SK-N-SH (cell line): ENCODE results near the gene STX16. TPM values are rescaled to one million over a fixed set of nuclear protein-coding genes. Genes with fewer than 3 reads are reported as not detected.

ENCODE experiments used
- CTCF ChIA-PET: fragments of 300-600, 350-600 bp; formaldehyde crosslinking; extraction: SDS; loops from one replicate; lab custom pipeline; 2021; lab: Yijun Ruan, JAX
- POLR2A ChIA-PET: fragments of 350-600 bp; sonication (Branson Sonifier 250); formaldehyde crosslinking; extraction: SDS; loops from one replicate; lab custom pipeline; 2020; ENCODE audit warnings: antibody characterized with exemption, inconsistent platforms; lab: Yijun Ruan, JAX
- DNase-seq: peaks from one replicate; pipeline ENCODE4 v3.0.0; 2012
- H2AFZ ChIP-seq: fragments of 200-600 bp; sonication (generic); 2 replicates; pipeline ENCODE4 v1.8.1; 2016; ENCODE audit warnings: antibody characterized with exemption, mild to moderate bottlenecking, low read depth
- H3F3A ChIP-seq: fragments of 200-600 bp; sonication (generic); replicated peaks from 2 replicates; pipeline ENCODE3; 2016; ENCODE audit warnings: antibody characterized with exemption, mild to moderate bottlenecking; ENCODE audit not compliant: insufficient read depth
- H3K27ac ChIP-seq, 2 experiments: fragments of 200-500 bp in 1 of 2; fragments of 200-600 bp in 1 of 2; sonication (Bioruptor generic) in 1 of 2; sonication (generic), shearing (Covaris generic) in 1 of 2; 2 replicates each; pipeline versions ENCODE4 v1.5.1 to v1.6.1; 2014 to 2016; ENCODE audit warnings: low read depth in 2 of 2, inconsistent platforms in 1 of 2, low read length in 1 of 2, mild to moderate bottlenecking in 1 of 2, mixed read lengths in 1 of 2
- H3K27me3 ChIP-seq: fragments of 200-600 bp; sonication (generic), shearing (Covaris generic); 2 replicates; pipeline ENCODE4 v1.6.1; 2016; ENCODE audit warnings: mixed run types; ENCODE audit not compliant: insufficient read depth
- H3K36me3 ChIP-seq, 2 experiments: fragments of 200-500 bp in 1 of 2; fragments of 200-600 bp in 1 of 2; sonication (Bioruptor generic) in 1 of 2; sonication (generic) in 1 of 2; replicated peaks in 1 of 2; 2 replicates each; pipeline versions ENCODE3 to v1.5.1; 2014 to 2016; ENCODE audit warnings: low read length in 1 of 2, mild to moderate bottlenecking in 1 of 2; ENCODE audit not compliant: insufficient read depth in 2 of 2, control insufficient read depth in 1 of 2
- H3K4me1 ChIP-seq, 2 experiments: fragments of 200-500 bp in 1 of 2; fragments of 200-600 bp in 1 of 2; sonication (Bioruptor generic) in 1 of 2; sonication (generic), shearing (Covaris generic) in 1 of 2; 2 replicates each; pipeline versions ENCODE4 v1.5.1 to v1.6.1; 2014 to 2016; ENCODE audit warnings: low read depth in 1 of 2, low read length in 1 of 2, mixed run types in 1 of 2; ENCODE audit not compliant: insufficient read depth in 2 of 2, control insufficient read depth in 1 of 2
- H3K4me2 ChIP-seq: fragments of 200-600 bp; sonication (generic), shearing (Covaris generic); 2 replicates; pipeline ENCODE4 v1.6.1; 2017; ENCODE audit warnings: mixed run types
- H3K4me3 ChIP-seq, 2 experiments: fragments of 200-500 bp in 1 of 2; fragments of 200-600 bp in 1 of 2; sonication (Bioruptor generic) in 1 of 2; sonication (generic), shearing (Covaris generic) in 1 of 2; 2 replicates each; pipeline versions ENCODE4 v1.5.1 to v1.8.1; 2014 to 2016; ENCODE audit warnings: low read depth in 2 of 2, inconsistent platforms in 1 of 2, low read length in 1 of 2, mild to moderate bottlenecking in 1 of 2, mixed read lengths in 1 of 2, moderate library complexity in 1 of 2
- H3K79me2 ChIP-seq: fragments of 200-600 bp; sonication (generic); 2 replicates; pipeline ENCODE4 v1.8.1; 2017; ENCODE audit warnings: mild to moderate bottlenecking; ENCODE audit not compliant: insufficient read depth
- H3K9ac ChIP-seq: fragments of 200-600 bp; sonication (generic); 2 replicates; pipeline ENCODE4 v1.6.1; 2017; ENCODE audit warnings: mixed run types
- H3K9me2 ChIP-seq: fragments of 200-600 bp; sonication (generic); 2 replicates; pipeline ENCODE4 v1.6.1; 2017; ENCODE audit warnings: mixed run types
- H3K9me3 ChIP-seq: fragments of 200-600 bp; sonication (generic); 2 replicates; pipeline ENCODE4 v1.6.1; 2017; ENCODE audit warnings: mixed run types, mild to moderate bottlenecking, moderate library complexity
- H4K20me1 ChIP-seq: fragments of 200-600 bp; sonication (generic); 2 replicates; pipeline ENCODE4 v1.6.1; 2017; ENCODE audit warnings: mild to moderate bottlenecking, mixed run types; ENCODE audit not compliant: insufficient read depth
- ELF1 ChIP-seq: IDR thresholded peaks from 2 replicates; pipeline ENCODE4 v1.4.0; 2012
- EP300 ChIP-seq, 2 experiments: IDR thresholded peaks; 2 replicates each; pipeline versions ENCODE4 v1.4.0 to v1.6.1; 2012; ENCODE audit warnings: borderline replicate concordance in 1 of 2, low read depth in 1 of 2, low read length in 1 of 2
- EZH2phosphoT487 ChIP-seq: fragments of 200-600 bp; sonication (generic); IDR thresholded peaks from 2 replicates; pipeline ENCODE4 v1.6.1; 2017; ENCODE audit warnings: low read depth, mixed run types, mild to moderate bottlenecking, antibody characterized with exemption, moderate library complexity, borderline replicate concordance
- FOSL2 ChIP-seq: IDR thresholded peaks from 2 replicates; pipeline ENCODE4 v1.4.0; 2012; ENCODE audit warnings: low read depth, mild to moderate bottlenecking, moderate library complexity, borderline replicate concordance
- GABPA ChIP-seq: IDR thresholded peaks from 2 replicates; pipeline ENCODE4 v1.4.0; 2012; ENCODE audit warnings: low read depth, mild to moderate bottlenecking
- GATA2 ChIP-seq: sonication (generic); formaldehyde crosslinking; IDR thresholded peaks from 2 replicates; pipeline ENCODE4 v1.5.0; 2020; ENCODE audit warnings: mild to moderate bottlenecking, missing genetic modification reagents
- MEF2A ChIP-seq: IDR thresholded peaks from 2 replicates; pipeline ENCODE4 v1.4.0; 2012; ENCODE audit warnings: low read depth, borderline replicate concordance
- MXI1 ChIP-seq: IDR thresholded peaks from 2 replicates; pipeline ENCODE4 v1.6.1; 2012; ENCODE audit warnings: mild to moderate bottlenecking, low read depth, low read length, improper control_type of control experiment
- NRF1 ChIP-seq: IDR thresholded peaks from 2 replicates; pipeline ENCODE4 v1.6.1; 2012; ENCODE audit warnings: low read depth, mild to moderate bottlenecking, low read length
- POLR2AphosphoS5 ChIP-seq: IDR thresholded peaks from 2 replicates; pipeline ENCODE4 v1.6.1; 2012; ENCODE audit warnings: low read depth, low read length
- RAD21 ChIP-seq: IDR thresholded peaks from 2 replicates; pipeline ENCODE4 v1.6.1; 2012; ENCODE audit warnings: mild to moderate bottlenecking, low read length
- RXRA ChIP-seq: IDR thresholded peaks from 2 replicates; pipeline ENCODE4 v1.4.0; 2012; ENCODE audit warnings: low read depth, mild to moderate bottlenecking, borderline replicate concordance
- TAF1 ChIP-seq: IDR thresholded peaks from 2 replicates; pipeline ENCODE4 v1.6.1; 2012; ENCODE audit warnings: low read depth, mild to moderate bottlenecking, low read length, moderate library complexity, borderline replicate concordance
- TCF12 ChIP-seq: IDR thresholded peaks from 2 replicates; pipeline ENCODE4 v1.4.0; 2012
- TEAD4 ChIP-seq: IDR thresholded peaks from 2 replicates; pipeline ENCODE4 v1.4.0; 2012; ENCODE audit warnings: mild to moderate bottlenecking, borderline replicate concordance; ENCODE audit not compliant: insufficient read depth
- YY1 ChIP-seq: IDR thresholded peaks from 2 replicates; pipeline ENCODE4 v1.4.0; 2012; ENCODE audit warnings: low read depth, mild to moderate bottlenecking
- WGBS: methylation state at CpG from one replicate; pipeline ENCODE4 v1.1.6; 2017; ENCODE audit warnings: low lambda C conversion rate; 5-methylcytosine and 5-hydroxymethylcytosine counted together
- polyA plus RNA-seq, 3 experiments: library from polyadenylated mRNA; depleted of rRNA; stranded (reverse); fragments of >200 nt; gene quantifications; 2 replicates each; pipeline ENCODE4 v1.2.3, GENCODE V29; 2012
- TF ChIP-seq, protein P1 (sequence below): IDR thresholded peaks from 2 replicates; pipeline ENCODE4 v1.4.0; 2012; ENCODE audit warnings: low read depth
- TF ChIP-seq, protein P2 (sequence below): IDR thresholded peaks from 2 replicates; pipeline ENCODE4 v1.4.0; 2012; ENCODE audit warnings: low read depth, borderline replicate concordance
- TF ChIP-seq, protein P3 (sequence below): IDR thresholded peaks from 2 replicates; pipeline ENCODE4; 2012
- TF ChIP-seq, protein P4 (sequence below): fragments of 200-600 bp; sonication (generic); IDR thresholded peaks from 2 replicates; pipeline ENCODE4 v1.6.1; 2017; ENCODE audit warnings: antibody characterized with exemption, mild to moderate bottlenecking, moderate library complexity
- TF ChIP-seq, protein P5 (sequence below): fragments of 150-350 bp; IDR thresholded peaks from 2 replicates; pipeline ENCODE4 v1.6.1; 2016; ENCODE audit warnings: mild to moderate bottlenecking, low read depth, low read length

The STX16 gene
- polyA plus RNA-seq, 1 of the 3 experiments (the other 2 are of a cell fraction): 63.8 TPM

DNA sequence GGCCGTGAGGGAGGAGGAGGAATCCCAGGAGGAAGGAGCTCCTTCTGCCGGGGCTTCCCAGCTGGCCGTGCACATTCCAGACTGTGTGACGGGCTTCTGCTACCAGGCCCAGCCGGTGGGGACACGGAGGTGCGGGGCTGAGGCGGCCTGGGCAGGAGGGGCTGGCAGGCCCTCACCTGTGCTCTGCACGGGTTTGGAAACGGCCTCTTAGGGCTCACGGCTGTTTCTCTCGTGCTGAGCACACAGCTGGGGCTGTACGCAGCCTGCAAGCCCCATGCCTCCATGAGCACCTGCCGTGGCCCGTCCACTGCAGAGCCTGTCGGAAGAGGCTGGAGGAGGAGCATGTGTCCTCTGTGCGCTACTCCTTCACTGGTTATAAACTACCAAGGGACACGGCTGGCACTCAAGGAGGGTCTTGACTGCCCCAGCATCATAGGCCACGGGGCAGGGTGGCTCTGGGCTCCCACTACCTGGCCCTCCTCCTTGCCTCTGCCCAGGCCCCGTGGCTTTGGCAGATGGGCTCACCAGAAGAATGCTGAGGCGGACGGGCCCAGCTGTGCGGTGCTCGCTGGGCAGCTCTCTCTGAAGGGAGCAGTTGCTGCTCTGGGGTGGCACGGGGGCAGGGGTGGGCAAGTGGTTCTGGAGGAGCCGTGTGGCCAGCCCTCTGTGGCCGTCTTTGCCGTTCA is 57.3 kb downstream of the STX16 start:
- no peak overlapping the region for H2AFZ ChIP-seq
- no peaks in the 10 kb centered on the region; the same call in 1 of the 2 replicates for H3K79me2 ChIP-seq
- WGBS: 86% methylated on average over 11 of the region's 28 CpGs
- H3K4me2 ChIP-seq: no peak overlapping the region
- H3K36me3 ChIP-seq: peaks cover 3 to 6% of the 10 kb centered on the region in 2 experiments
- H4K20me1 ChIP-seq: no peaks in the 10 kb centered on the region
- H3K9me2 ChIP-seq: no peaks in the 10 kb centered on the region
- H3K27ac ChIP-seq: no peak overlapping the region
- peak; percentile 16 for DNase-seq
- no peak overlapping the region for H3K4me3 ChIP-seq
- H3K9me3 ChIP-seq: no peaks in the 10 kb centered on the region
- H3F3A ChIP-seq: no peaks in the 10 kb centered on the region
- peaks cover 0 to 3% of the 10 kb centered on the region in 2 experiments; a peak in 1 of 4 replicates for H3K4me1 ChIP-seq
- no peak overlapping the region for H3K9ac ChIP-seq
- TF ChIP-seq RAD21 (no peak), MEF2A (no peak), TCF12 (no peak), TEAD4 (no peak), EZH2phosphoT487 (no peak), ELF1 (no peak), POLR2AphosphoS5 (no peak), NRF1 (no peak)
- TF ChIP-seq, protein P1, sequence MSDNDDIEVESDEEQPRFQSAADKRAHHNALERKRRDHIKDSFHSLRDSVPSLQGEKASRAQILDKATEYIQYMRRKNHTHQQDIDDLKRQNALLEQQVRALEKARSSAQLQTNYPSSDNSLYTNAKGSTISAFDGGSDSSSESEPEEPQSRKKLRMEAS: no peak
- TF ChIP-seq, protein P2, sequence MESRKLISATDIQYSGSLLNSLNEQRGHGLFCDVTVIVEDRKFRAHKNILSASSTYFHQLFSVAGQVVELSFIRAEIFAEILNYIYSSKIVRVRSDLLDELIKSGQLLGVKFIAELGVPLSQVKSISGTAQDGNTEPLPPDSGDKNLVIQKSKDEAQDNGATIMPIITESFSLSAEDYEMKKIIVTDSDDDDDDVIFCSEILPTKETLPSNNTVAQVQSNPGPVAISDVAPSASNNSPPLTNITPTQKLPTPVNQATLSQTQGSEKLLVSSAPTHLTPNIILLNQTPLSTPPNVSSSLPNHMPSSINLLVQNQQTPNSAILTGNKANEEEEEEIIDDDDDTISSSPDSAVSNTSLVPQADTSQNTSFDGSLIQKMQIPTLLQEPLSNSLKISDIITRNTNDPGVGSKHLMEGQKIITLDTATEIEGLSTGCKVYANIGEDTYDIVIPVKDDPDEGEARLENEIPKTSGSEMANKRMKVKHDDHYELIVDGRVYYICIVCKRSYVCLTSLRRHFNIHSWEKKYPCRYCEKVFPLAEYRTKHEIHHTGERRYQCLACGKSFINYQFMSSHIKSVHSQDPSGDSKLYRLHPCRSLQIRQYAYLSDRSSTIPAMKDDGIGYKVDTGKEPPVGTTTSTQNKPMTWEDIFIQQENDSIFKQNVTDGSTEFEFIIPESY: no peak
- TF ChIP-seq, all 33 proteins: peak for 0
- no peaks in the 10 kb centered on the region for H3K27me3 ChIP-seq
- ChIA-PET POLR2A (no interaction called here), CTCF (no interaction called here)

DNA sequence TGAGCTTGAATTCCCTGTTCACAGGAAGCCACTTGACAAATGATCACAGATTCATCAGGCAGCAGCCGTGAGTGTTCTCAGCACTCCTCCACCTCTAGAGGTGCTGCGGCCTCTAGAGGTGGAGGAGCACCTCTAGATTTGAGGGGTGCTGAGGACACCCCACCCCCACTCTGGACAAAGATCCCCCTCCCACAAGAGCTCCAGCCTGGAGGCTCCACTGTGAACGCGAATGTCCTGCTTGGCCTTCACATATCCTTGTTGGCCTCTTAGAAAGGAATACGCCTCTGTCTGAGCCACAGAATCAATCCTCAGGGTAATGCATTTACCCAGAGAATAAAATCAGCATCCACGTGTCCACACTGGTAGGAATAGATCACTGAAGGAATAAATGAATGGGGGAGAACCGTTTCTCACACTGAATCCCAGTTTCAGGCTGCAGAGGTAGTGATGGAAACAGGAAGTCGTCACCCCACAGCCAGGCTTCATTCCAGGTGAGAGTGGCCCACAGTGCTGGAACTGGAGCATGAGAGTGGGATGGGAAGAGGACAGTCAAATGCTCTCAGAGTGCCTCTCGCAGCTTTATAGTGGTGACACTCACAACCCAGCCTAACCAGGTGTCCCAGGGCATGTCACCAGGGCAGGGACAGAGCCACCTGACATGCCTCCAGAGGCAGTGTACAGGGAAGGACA is 58.1 kb downstream of the STX16 start:
- no peaks in the 10 kb centered on the region for H4K20me1 ChIP-seq
- H2AFZ ChIP-seq: no peak overlapping the region
- no peaks in the 10 kb centered on the region for H3K27me3 ChIP-seq
- H3K4me3 ChIP-seq: no peak overlapping the region
- H3K27ac ChIP-seq: no peak overlapping the region
- H3F3A ChIP-seq: no peaks in the 10 kb centered on the region
- peaks cover 0 to under 1% of the 10 kb centered on the region in 2 experiments for H3K36me3 ChIP-seq
- no peaks in the 10 kb centered on the region; the same call in 1 of the 2 replicates for H3K79me2 ChIP-seq
- peak; percentile 19 for DNase-seq
- H3K4me1 ChIP-seq: peaks cover 0 to 3% of the 10 kb centered on the region in 2 experiments; a peak in 1 of 4 replicates
- 93% methylated on average over 8 of the region's 9 CpGs for WGBS
- H3K9me3 ChIP-seq: no peaks in the 10 kb centered on the region
- POLR2A ChIA-PET: no interaction called here
- no peak overlapping the region for H3K9ac ChIP-seq
- no peak overlapping the region for H3K4me2 ChIP-seq
- CTCF ChIA-PET: no interaction called here
- H3K9me2 ChIP-seq: no peaks in the 10 kb centered on the region
- no peak for TF ChIP-seq NRF1
- TF ChIP-seq RAD21: no peak
- no peak for TF ChIP-seq TAF1
- no peak for TF ChIP-seq YY1
- TF ChIP-seq, protein P3, sequence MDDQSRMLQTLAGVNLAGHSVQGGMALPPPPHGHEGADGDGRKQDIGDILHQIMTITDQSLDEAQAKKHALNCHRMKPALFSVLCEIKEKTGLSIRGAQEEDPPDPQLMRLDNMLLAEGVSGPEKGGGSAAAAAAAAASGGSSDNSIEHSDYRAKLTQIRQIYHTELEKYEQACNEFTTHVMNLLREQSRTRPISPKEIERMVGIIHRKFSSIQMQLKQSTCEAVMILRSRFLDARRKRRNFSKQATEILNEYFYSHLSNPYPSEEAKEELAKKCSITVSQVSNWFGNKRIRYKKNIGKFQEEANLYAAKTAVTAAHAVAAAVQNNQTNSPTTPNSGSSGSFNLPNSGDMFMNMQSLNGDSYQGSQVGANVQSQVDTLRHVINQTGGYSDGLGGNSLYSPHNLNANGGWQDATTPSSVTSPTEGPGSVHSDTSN: no peak
- no peak for TF ChIP-seq FOSL2
- no peak for TF ChIP-seq GABPA
- TF ChIP-seq, protein P4, sequence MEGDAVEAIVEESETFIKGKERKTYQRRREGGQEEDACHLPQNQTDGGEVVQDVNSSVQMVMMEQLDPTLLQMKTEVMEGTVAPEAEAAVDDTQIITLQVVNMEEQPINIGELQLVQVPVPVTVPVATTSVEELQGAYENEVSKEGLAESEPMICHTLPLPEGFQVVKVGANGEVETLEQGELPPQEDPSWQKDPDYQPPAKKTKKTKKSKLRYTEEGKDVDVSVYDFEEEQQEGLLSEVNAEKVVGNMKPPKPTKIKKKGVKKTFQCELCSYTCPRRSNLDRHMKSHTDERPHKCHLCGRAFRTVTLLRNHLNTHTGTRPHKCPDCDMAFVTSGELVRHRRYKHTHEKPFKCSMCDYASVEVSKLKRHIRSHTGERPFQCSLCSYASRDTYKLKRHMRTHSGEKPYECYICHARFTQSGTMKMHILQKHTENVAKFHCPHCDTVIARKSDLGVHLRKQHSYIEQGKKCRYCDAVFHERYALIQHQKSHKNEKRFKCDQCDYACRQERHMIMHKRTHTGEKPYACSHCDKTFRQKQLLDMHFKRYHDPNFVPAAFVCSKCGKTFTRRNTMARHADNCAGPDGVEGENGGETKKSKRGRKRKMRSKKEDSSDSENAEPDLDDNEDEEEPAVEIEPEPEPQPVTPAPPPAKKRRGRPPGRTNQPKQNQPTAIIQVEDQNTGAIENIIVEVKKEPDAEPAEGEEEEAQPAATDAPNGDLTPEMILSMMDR: no peak
- TF ChIP-seq MXI1: no peak
- TF ChIP-seq RXRA: no peak
- TF ChIP-seq, protein P5, sequence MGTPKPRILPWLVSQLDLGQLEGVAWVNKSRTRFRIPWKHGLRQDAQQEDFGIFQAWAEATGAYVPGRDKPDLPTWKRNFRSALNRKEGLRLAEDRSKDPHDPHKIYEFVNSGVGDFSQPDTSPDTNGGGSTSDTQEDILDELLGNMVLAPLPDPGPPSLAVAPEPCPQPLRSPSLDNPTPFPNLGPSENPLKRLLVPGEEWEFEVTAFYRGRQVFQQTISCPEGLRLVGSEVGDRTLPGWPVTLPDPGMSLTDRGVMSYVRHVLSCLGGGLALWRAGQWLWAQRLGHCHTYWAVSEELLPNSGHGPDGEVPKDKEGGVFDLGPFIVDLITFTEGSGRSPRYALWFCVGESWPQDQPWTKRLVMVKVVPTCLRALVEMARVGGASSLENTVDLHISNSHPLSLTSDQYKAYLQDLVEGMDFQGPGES: no peak
- TF ChIP-seq EP300 (IDR thresholded peaks at IDR 0.05; ENCODE audit: borderline replicate concordance in 1 of 2, low read depth in 1 of 2, low read length in 1 of 2): no peak
- TF ChIP-seq GATA2 (CRISPR knock-in tag): no peak
